ENCODE measurements around the gene LAIR2. TPM values are rescaled to one million over a fixed set of nuclear protein-coding genes. Genes with fewer than 3 reads are reported as not detected.

LAIR2 gene
- total and polyA plus RNA-seq, 9 donors, result not detected

GRCh38 chr19:54551950-54552912 lies 49.6 kb downstream of the LAIR2 start:
- H3K27ac ChIP-seq, result no peak overlapping the region
- no peaks in the 10 kb centered on the region for H3K36me3 ChIP-seq
- no peaks in the 10 kb centered on the region for H3K27me3 ChIP-seq
- no peaks in the 10 kb centered on the region for H3K9me3 ChIP-seq
- no peak overlapping the region for H3K4me3 ChIP-seq
- no peak for DNase-seq
- 75 to 82% (median 80%) methylated on average over 22 of the region's 22 CpGs for WGBS, 3 donors
- TF ChIP-seq POLR2A (IDR thresholded peaks at IDR 0.05) (no peak), EP300 (IDR thresholded peaks at IDR 0.05) (no peak), CTCF (IDR thresholded peaks at IDR 0.05) (no peak)
- intact Hi-C loops (cut with DNase I), result no loop called here
- no peaks in the 10 kb centered on the region for H3K4me1 ChIP-seq (ENCODE audit: insufficient read depth)

DNA sequence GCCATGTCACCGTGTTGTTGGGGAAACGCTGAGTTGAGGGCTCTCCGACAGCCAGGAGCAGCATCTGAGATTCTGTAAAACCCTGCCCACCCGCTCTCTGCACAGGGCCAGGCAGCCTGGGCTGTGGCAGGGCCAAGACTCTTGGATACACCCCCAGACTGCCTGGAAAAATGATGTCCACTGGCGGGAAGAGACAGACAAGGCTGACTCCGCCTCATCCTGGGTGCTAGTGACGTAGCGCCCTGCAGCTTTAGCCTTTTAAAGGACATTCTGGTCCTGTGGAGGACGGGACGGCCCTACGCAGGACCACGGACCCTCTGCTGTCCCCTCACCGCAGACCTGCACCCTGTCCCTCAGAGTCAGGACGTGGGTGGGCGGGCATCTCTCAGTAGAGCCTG lies 50.3 kb downstream of the LAIR2 start:
- DNase-seq, result no peak
- intact Hi-C loops (cut with DNase I), result no loop called here
- no peaks in the 10 kb centered on the region for H3K36me3 ChIP-seq
- no peaks in the 10 kb centered on the region for H3K27me3 ChIP-seq
- H3K4me1 ChIP-seq (ENCODE audit: insufficient read depth), result no peaks in the 10 kb centered on the region
- TF ChIP-seq CTCF (IDR thresholded peaks at IDR 0.05) (no peak), EP300 (IDR thresholded peaks at IDR 0.05) (no peak), POLR2A (IDR thresholded peaks at IDR 0.05) (no peak)
- H3K9me3 ChIP-seq, result no peaks in the 10 kb centered on the region
- WGBS, 3 donors, result 80 to 88% (median 83%) methylated on average over 15 of the region's 15 CpGs
- no peak overlapping the region for H3K27ac ChIP-seq
- H3K4me3 ChIP-seq, result no peak overlapping the region

DNA sequence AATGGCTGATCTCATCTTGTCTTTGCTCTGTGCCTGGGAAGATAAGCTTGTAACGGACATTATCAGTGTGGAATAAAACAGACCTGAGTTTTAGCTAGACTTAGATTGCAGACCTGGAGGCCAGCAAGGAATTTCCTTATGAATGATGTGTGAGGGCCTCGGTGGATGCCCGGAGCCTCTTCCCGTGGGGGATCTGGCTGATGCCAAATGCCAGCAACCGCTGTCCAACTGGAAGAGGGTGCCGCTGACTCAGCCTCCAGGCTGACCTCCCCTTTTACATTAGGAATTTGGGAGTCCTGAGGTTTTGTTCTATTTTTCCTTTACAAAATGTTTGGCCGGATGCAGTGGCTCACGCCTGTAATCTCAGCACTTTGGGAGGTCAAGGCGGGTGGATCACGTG lies 51.4 kb downstream of the LAIR2 start:
- WGBS, 3 donors, result 60 to 88% (median 86%) methylated on average over 10 of the region's 10 CpGs
- DNase-seq, result no peak
- H3K36me3 ChIP-seq, result no peaks in the 10 kb centered on the region

GRCh38 chr19:54554896-54555295 lies 52.3 kb downstream of the LAIR2 start:
- intact Hi-C loops (cut with DNase I), result no loop called here
- DNase-seq, result no peak
- TF ChIP-seq CTCF (IDR thresholded peaks at IDR 0.05), result no peak
- no peak for TF ChIP-seq POLR2A (IDR thresholded peaks at IDR 0.05)
- no peak for TF ChIP-seq EP300 (IDR thresholded peaks at IDR 0.05)
- Histone ChIP-seq H3K9me3 (no peaks in the 10 kb centered on the region), H3K36me3 (no peaks in the 10 kb centered on the region), H3K4me1 (ENCODE audit: insufficient read depth) (no peaks in the 10 kb centered on the region), H3K27me3 (no peaks in the 10 kb centered on the region), H3K4me3 (no peak overlapping the region), H3K27ac (no peak overlapping the region)
- 84 to 93% (median 89%) methylated on average over 16 of the region's 16 CpGs for WGBS, 3 donors

More for the DNA sequence above, 51.4 kb downstream of the LAIR2 start:
- H3K4me3 ChIP-seq, result no peak overlapping the region
- TF ChIP-seq CTCF (IDR thresholded peaks at IDR 0.05) (no peak), POLR2A (IDR thresholded peaks at IDR 0.05) (no peak), EP300 (IDR thresholded peaks at IDR 0.05) (no peak)
- H3K4me1 ChIP-seq (ENCODE audit: insufficient read depth), result no peaks in the 10 kb centered on the region
- intact Hi-C loops (cut with DNase I), result no loop called here
- H3K27me3 ChIP-seq, result no peaks in the 10 kb centered on the region
- H3K27ac ChIP-seq, result no peak overlapping the region
- no peaks in the 10 kb centered on the region for H3K9me3 ChIP-seq
